ENCODE measurements around the gene AMBP. TPM values are rescaled to one million over a fixed set of nuclear protein-coding genes. Genes with fewer than 3 reads are reported as not detected.

AMBP gene
- total RNA-seq: not detected

DNA sequence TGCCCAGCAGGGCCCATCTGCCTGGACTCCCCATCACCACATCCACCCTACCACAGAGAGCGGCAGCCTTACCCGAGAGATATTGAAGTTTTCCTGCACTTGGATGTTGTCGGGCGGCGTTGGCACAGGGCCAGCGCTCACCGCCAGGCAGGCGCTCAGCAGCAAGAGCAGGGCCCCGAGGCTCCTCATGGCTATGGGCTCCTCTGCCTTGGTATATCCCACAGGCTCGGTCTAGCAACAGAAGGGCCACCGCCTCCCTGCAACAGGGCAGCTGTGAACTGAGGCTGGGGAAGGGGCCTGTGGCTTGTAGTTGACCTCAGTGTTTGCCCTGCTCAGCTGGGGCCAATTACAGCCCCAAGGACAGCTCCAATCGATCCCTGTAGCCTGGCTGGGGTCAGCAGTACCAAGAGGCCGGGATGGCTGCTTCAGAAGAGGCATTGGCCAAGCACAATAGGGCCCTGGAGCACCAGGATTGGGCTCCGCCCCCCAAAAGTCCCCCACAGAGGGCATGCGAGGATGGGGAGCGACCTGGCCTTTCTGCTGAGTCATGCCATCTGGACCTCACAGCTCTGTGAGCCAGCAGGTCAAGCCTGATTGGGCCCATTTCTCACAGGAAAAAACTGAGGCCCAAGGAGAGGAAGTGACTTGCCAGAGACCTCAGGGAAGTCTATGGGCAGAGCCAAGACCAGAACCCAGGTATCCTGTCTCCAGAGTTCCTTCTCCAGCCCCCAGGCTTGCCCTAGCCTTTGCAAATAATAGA, at the start of gene AMBP:
Gene AMBP, minus strand, starts transcription at position 280 of the 760 bp plus-strand sequence. Its CDS starts 91 bp downstream, at position 189.
- WGBS: 73% methylated on average over 7 of the region's 16 CpGs
- H3K4me1 ChIP-seq: peaks cover 0 to 6% (median 2%) of the 10 kb centered on the region in 4 donors
- H3K4me3 ChIP-seq: no peak within 1 kb of the TSS
- H3K36me3 ChIP-seq: no peaks in the 10 kb centered on the region
- TF ChIP-seq CTCF (IDR thresholded peaks at IDR 0.05): no peak
- peaks cover 0 to 26% (median 0%) of the 10 kb centered on the region in 4 donors for H3K27me3 ChIP-seq
- intact Hi-C loops (cut with DNase I): no loop called here
- DNase-seq (ENCODE audit: extremely low spot score): no peak
- no peak within 1 kb of the TSS for H3K27ac ChIP-seq (replicated peaks in 1 of 4)
- no peaks in the 10 kb centered on the region for H3K9me3 ChIP-seq

DNA sequence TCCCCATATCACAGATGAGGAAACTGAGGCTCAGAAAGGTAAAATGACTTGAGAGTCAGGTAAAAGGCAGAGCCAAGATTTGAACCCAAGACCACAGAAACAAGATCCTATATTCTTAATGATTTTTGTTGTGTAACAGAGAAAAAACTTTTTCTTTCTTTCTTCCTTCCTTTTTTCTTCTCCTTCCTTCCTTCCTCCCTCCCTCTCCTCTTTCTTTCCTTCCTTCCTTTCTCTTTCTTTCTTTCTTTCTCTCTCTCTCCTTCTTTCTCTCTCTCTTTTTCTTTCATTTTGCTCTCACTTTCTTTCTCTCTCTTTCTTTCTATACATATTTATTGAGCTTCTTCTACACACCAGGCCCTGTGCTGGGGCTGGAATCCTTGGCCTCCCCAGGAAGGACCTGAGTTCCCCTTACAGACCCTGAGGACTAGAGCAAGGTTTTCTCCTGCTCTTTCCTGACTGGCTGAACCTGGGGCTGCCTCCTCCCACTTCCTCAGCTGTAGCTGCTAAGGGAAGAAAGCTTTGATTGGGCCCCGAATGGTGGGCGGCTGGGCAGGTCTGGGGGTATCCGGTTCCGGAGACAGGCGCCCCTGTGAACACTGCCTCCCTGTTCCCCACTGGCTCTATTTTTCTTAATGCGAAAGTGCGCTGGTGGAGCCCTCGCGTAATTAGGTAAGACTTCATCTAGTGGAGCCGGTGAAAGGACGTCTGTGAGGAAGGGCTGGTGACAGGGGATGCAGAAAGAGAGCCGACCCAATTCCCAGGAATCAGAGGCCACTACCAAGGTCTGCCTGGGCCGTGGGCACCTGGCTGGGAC, 48.4 kb upstream of the AMBP start:
- 76% methylated on average over 11 of the region's 13 CpGs for WGBS
- peaks cover 0 to 13% (median 11%) of the 10 kb centered on the region in 4 donors for H3K9me3 ChIP-seq
- peaks cover 0 to 11% (median 0%) of the 10 kb centered on the region in 4 donors for H3K27me3 ChIP-seq
- peaks cover 0 to 19% (median 0%) of the 10 kb centered on the region in 4 donors for H3K4me1 ChIP-seq
- no peak overlapping the region for H3K27ac ChIP-seq (replicated peaks in 1 of 4)
- no peak for DNase-seq (ENCODE audit: extremely low spot score)
- no peak overlapping the region for H3K4me3 ChIP-seq
- H3K36me3 ChIP-seq: no peaks in the 10 kb centered on the region
- intact Hi-C loops (cut with DNase I): no loop called here
- TF ChIP-seq CTCF (IDR thresholded peaks at IDR 0.05): no peak
- no peak for TF ChIP-seq POLR2A (IDR thresholded peaks at IDR 0.05; ENCODE audit: low read depth)
- no peak for TF ChIP-seq EP300 (IDR thresholded peaks at IDR 0.05)
- no peak for TF ChIP-seq POLR2AphosphoS5 (IDR thresholded peaks at IDR 0.05)

GRCh38 chr9:114125476-114126013, 47.4 kb upstream of the AMBP start:
- peaks cover 0 to 11% (median 0%) of the 10 kb centered on the region in 4 donors for H3K4me1 ChIP-seq
- intact Hi-C loops (cut with DNase I): no loop called here
- peaks cover 0 to 11% (median 0%) of the 10 kb centered on the region in 4 donors for H3K27me3 ChIP-seq
- H3K36me3 ChIP-seq: no peaks in the 10 kb centered on the region
- no peak for DNase-seq (ENCODE audit: extremely low spot score)
- peaks cover 0 to 13% (median 11%) of the 10 kb centered on the region in 4 donors for H3K9me3 ChIP-seq
- TF ChIP-seq POLR2A (IDR thresholded peaks at IDR 0.05; ENCODE audit: low read depth): no peak
- no peak for TF ChIP-seq POLR2AphosphoS5 (IDR thresholded peaks at IDR 0.05)
- TF ChIP-seq CTCF (IDR thresholded peaks at IDR 0.05): no peak
- WGBS: 86% methylated on average over 10 of the region's 10 CpGs
- H3K4me3 ChIP-seq: no peak overlapping the region
- H3K27ac ChIP-seq (replicated peaks in 1 of 4): no peak overlapping the region

DNA sequence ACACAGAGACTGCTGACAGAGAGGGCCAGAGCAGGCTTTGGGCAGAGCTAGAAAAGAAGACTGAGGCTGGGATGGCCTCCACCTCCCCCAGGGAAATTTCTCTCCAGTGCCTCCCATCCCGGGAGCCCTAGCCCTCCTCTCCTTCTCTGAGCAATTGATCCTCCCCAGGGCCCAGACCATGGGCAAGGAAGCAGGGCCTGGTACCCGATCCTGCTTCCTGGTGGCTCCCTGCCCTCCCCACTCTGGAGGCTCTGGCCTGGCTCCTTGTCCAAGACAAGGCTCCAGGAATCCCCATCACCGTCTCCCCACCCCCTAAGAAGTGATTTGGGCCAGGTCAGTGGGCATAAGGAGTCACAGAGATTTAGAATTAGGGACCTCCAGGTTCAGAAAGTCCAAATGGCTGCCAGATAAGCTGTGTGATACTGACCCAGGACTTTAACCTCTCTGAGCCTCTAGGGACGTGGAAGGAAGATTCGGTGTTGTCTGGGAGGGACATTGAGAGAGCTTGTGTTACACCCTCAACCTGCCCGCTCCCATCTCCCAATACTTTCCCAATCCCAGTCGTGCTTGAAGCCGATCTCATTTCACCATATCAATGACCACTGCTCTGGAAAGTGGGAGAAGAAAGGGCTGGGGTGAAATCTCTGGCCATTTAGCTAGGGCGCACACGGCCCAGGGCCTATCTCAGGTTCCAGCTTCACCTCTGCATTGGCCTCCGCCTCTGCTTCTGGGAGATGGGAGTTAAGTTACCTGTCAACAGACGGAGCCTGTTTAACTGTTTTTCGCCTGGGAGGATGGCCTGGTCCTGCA, 46.8 kb upstream of the AMBP start:
- TF ChIP-seq EP300 (IDR thresholded peaks at IDR 0.05) (no peak), CTCF (IDR thresholded peaks at IDR 0.05) (no peak), POLR2A (IDR thresholded peaks at IDR 0.05; ENCODE audit: low read depth) (no peak), POLR2AphosphoS5 (IDR thresholded peaks at IDR 0.05) (no peak)

More for the DNA sequence above, 46.8 kb upstream of the AMBP start:
- intact Hi-C loops (cut with DNase I): no loop called here
- H3K27me3 ChIP-seq: peaks cover 0 to 11% (median 0%) of the 10 kb centered on the region in 4 donors
- no peak overlapping the region for H3K4me3 ChIP-seq
- WGBS: 94% methylated on average over 12 of the region's 13 CpGs
- peaks cover 0 to 13% (median 11%) of the 10 kb centered on the region in 4 donors for H3K9me3 ChIP-seq
- no peak for DNase-seq (ENCODE audit: extremely low spot score)
- H3K4me1 ChIP-seq: peaks cover 0 to 6% (median 0%) of the 10 kb centered on the region in 4 donors
- no peak overlapping the region for H3K27ac ChIP-seq (replicated peaks in 1 of 4)
- H3K36me3 ChIP-seq: no peaks in the 10 kb centered on the region

Measured in esophagus muscularis mucosa (tissue), 4 donors.